GM12801 (cell line): Measurements from ENCODE around the gene RGS9.

Experiments used
- CTCF ChIP-seq: IDR thresholded peaks from one replicate; pipeline ENCODE4 v1.5.1; 2011; ENCODE audit warnings: control low read depth; ENCODE audit not compliant: insufficient read length; ENCODE audit errors: extremely low read depth

Gene RGS9

GRCh38 chr17:65229621-65229995 lies 92.4 kb downstream of the RGS9 start:
- no peak for TF ChIP-seq CTCF

GRCh38 chr17:65230040-65230439 lies 92.9 kb downstream of the RGS9 start:
- no peak for TF ChIP-seq CTCF

- no peak for TF ChIP-seq CTCF
Measured at GRCh38 chr17:65231086-65231485, 93.9 kb downstream of the RGS9 start.

- TF ChIP-seq CTCF, result no peak
Measured at GRCh38 chr17:65231662-65232335, 94.6 kb downstream of the RGS9 start.

- TF ChIP-seq CTCF, result no peak
Measured at GRCh38 chr17:65235284-65235683, 98.1 kb downstream of the RGS9 start.

- no peak for TF ChIP-seq CTCF
Measured at GRCh38 chr17:65236321-65236720, 99.2 kb downstream of the RGS9 start.

GRCh38 chr17:65243838-65244625 lies 106.9 kb downstream of the RGS9 start:
- TF ChIP-seq CTCF, result no peak
